Nephron progenitor cell (in vitro differentiated cells): ENCODE results near the gene VIPR1.

Experiments
- DNase-seq: peaks from one replicate; pipeline ENCODE4 v3.0.0; 2021
- H3K27ac Mint-ChIP-seq: 2 replicates; pipeline ENCODE4 v1.8.0; 2021; ENCODE audit warnings: mild to moderate bottlenecking, moderate library complexity, mixed read lengths
- H3K27me3 Mint-ChIP-seq: 2 replicates; pipeline ENCODE4 v1.8.0; 2021; ENCODE audit warnings: mild to moderate bottlenecking, low read depth, mixed read lengths; ENCODE audit not compliant: poor library complexity
- H3K36me3 Mint-ChIP-seq: 2 replicates; pipeline ENCODE4 v1.8.0; 2021; ENCODE audit warnings: low read depth, mixed read lengths
- H3K4me1 Mint-ChIP-seq: 2 replicates; pipeline ENCODE4 v1.8.0; 2021; ENCODE audit warnings: mixed read lengths
- H3K4me3 Mint-ChIP-seq: 2 replicates; pipeline ENCODE4 v1.8.0; 2021; ENCODE audit warnings: mild to moderate bottlenecking, moderate library complexity, mixed read lengths
- H3K9me3 Mint-ChIP-seq: 2 replicates; pipeline ENCODE4 v1.8.0; 2021; ENCODE audit warnings: mild to moderate bottlenecking, moderate library complexity, mixed read lengths
- TF ChIP-seq, protein P1 (sequence below): fragments of 200-600 bp; sonication (generic); IDR thresholded peaks from 2 replicates; pipeline ENCODE4 v1.5.0; 2021; ENCODE audit warnings: antibody characterized with exemption

VIPR1 gene

DNA sequence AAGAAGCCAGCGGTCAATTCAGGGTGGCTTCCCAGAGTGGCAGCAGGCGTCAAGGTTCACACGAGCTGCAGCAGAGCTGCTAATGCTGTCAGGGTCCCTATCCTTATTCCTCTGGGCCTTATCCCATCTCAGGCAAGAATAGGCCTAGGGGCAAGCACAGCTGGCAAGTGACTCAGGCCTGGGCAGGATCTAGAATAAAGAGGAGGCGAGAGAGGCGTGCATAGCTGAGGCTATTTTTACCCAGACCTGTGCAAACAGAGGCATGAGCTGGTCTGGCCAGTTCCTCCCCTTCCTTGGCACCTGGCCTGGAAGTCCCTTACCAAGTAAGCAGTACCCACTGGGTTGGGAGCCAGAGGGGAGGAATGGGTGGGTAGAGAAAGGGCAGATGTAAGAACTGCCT, 12.2 kb upstream of the VIPR1 start:
- no peaks in the 10 kb centered on the region for H3K4me1 Mint-ChIP-seq
- H3K4me3 Mint-ChIP-seq, result no peak overlapping the region
- DNase-seq, result no peak
- H3K27me3 Mint-ChIP-seq, result peaks cover 17% of the 10 kb centered on the region
- no peak overlapping the region for H3K27ac Mint-ChIP-seq
- no peaks in the 10 kb centered on the region for H3K9me3 Mint-ChIP-seq
- TF ChIP-seq, protein P1, sequence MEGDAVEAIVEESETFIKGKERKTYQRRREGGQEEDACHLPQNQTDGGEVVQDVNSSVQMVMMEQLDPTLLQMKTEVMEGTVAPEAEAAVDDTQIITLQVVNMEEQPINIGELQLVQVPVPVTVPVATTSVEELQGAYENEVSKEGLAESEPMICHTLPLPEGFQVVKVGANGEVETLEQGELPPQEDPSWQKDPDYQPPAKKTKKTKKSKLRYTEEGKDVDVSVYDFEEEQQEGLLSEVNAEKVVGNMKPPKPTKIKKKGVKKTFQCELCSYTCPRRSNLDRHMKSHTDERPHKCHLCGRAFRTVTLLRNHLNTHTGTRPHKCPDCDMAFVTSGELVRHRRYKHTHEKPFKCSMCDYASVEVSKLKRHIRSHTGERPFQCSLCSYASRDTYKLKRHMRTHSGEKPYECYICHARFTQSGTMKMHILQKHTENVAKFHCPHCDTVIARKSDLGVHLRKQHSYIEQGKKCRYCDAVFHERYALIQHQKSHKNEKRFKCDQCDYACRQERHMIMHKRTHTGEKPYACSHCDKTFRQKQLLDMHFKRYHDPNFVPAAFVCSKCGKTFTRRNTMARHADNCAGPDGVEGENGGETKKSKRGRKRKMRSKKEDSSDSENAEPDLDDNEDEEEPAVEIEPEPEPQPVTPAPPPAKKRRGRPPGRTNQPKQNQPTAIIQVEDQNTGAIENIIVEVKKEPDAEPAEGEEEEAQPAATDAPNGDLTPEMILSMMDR, result no peak
- no peaks in the 10 kb centered on the region for H3K36me3 Mint-ChIP-seq

- TF ChIP-seq, protein P1, result no peak
- no peaks in the 10 kb centered on the region for H3K9me3 Mint-ChIP-seq
- peaks cover 25% of the 10 kb centered on the region for H3K27me3 Mint-ChIP-seq
- no peak overlapping the region for H3K4me3 Mint-ChIP-seq
- no peak for DNase-seq
- H3K27ac Mint-ChIP-seq, result no peak overlapping the region
- no peaks in the 10 kb centered on the region for H3K36me3 Mint-ChIP-seq
- peaks cover 4% of the 10 kb centered on the region for H3K4me1 Mint-ChIP-seq
Measured at GRCh38 chr3:42491881-42492507, 10.4 kb upstream of the VIPR1 start.

GRCh38 chr3:42492508-42493080, 9.8 kb upstream of the VIPR1 start:
- peaks cover 31% of the 10 kb centered on the region for H3K27me3 Mint-ChIP-seq
- H3K27ac Mint-ChIP-seq, result no peak overlapping the region
- TF ChIP-seq, protein P1, result no peak
- H3K4me3 Mint-ChIP-seq, result no peak overlapping the region
- H3K9me3 Mint-ChIP-seq, result no peaks in the 10 kb centered on the region
- DNase-seq, result no peak
- H3K4me1 Mint-ChIP-seq, result peaks cover 10% of the 10 kb centered on the region
- H3K36me3 Mint-ChIP-seq, result no peaks in the 10 kb centered on the region

- DNase-seq, result no peak
- Mint-ChIP-seq H3K4me1 (peaks cover 13% of the 10 kb centered on the region), H3K9me3 (no peaks in the 10 kb centered on the region), H3K27me3 (peaks cover 36% of the 10 kb centered on the region), H3K36me3 (no peaks in the 10 kb centered on the region), H3K27ac (no peak overlapping the region), H3K4me3 (no peak overlapping the region)
- TF ChIP-seq, protein P1, result no peak
Measured at GRCh38 chr3:42493126-42493797, 9.2 kb upstream of the VIPR1 start.

GRCh38 chr3:42493798-42494151, 8.7 kb upstream of the VIPR1 start:
- Mint-ChIP-seq H3K9me3 (no peaks in the 10 kb centered on the region), H3K4me1 (peaks cover 13% of the 10 kb centered on the region), H3K4me3 (no peak overlapping the region), H3K27me3 (peaks cover 38% of the 10 kb centered on the region), H3K27ac (no peak overlapping the region), H3K36me3 (no peaks in the 10 kb centered on the region)
- TF ChIP-seq, protein P1, result no peak
- DNase-seq, result no peak
